ENCODE data around the gene TSPEAR. TPM values are rescaled to one million over a fixed set of nuclear protein-coding genes. Genes with fewer than 3 reads are reported as not detected.

Gene TSPEAR
- total and polyA plus RNA-seq, 8 donors, result 0.05 to 0.29 (median 0.12) TPM; not detected in 4

GRCh38 chr21:44448651-44449131 is 262.7 kb downstream of the TSPEAR start:
- H3K27ac ChIP-seq, result no peak overlapping the region
- intact Hi-C loops (cut with DNase I; ENCODE audit: low total_unique reads), result no loop called here
- peaks cover 0 to 22% (median 12%) of the 10 kb centered on the region in 3 donors for H3K27me3 ChIP-seq
- no peaks in the 10 kb centered on the region for H3K36me3 ChIP-seq
- no peak for DNase-seq
- WGBS, 5 donors, result 51 to 63% (median 60%) methylated on average over 3 to 13 of the region's 13 CpGs
- peaks cover 0 to 8% (median 6%) of the 10 kb centered on the region in 4 donors for H3K9me3 ChIP-seq
- H3K4me3 ChIP-seq, result no peak overlapping the region
- peaks cover 0 to 5% (median 0%) of the 10 kb centered on the region in 4 donors for H3K4me1 ChIP-seq
- no peak for TF ChIP-seq POLR2A (IDR thresholded peaks at IDR 0.05)
- no peak for TF ChIP-seq POLR2AphosphoS5 (IDR thresholded peaks at IDR 0.05)
- no peak for TF ChIP-seq EP300 (IDR thresholded peaks at IDR 0.05)
- TF ChIP-seq, protein P1, sequence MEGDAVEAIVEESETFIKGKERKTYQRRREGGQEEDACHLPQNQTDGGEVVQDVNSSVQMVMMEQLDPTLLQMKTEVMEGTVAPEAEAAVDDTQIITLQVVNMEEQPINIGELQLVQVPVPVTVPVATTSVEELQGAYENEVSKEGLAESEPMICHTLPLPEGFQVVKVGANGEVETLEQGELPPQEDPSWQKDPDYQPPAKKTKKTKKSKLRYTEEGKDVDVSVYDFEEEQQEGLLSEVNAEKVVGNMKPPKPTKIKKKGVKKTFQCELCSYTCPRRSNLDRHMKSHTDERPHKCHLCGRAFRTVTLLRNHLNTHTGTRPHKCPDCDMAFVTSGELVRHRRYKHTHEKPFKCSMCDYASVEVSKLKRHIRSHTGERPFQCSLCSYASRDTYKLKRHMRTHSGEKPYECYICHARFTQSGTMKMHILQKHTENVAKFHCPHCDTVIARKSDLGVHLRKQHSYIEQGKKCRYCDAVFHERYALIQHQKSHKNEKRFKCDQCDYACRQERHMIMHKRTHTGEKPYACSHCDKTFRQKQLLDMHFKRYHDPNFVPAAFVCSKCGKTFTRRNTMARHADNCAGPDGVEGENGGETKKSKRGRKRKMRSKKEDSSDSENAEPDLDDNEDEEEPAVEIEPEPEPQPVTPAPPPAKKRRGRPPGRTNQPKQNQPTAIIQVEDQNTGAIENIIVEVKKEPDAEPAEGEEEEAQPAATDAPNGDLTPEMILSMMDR (IDR thresholded peaks at IDR 0.05), result no peak

Small RNAs within 50 kb of the gene (small RNA-seq; reads per million reads assigned to genes)
- gene KRTAP12-6P, result 0 reads per million in 4 donors

Other genes starting within 250 kb of the TSPEAR start
- gene KRTAP10-1, start 171.4 kb downstream of the TSPEAR start, total RNA-seq, result not detected
- gene KRTAP10-1, start 171.4 kb downstream of the TSPEAR start, polyA plus RNA-seq, result not detected
- not detected for gene KRTAP10-2, start 160.1 kb downstream of the TSPEAR start, total RNA-seq
- gene KRTAP10-2, start 160.1 kb downstream of the TSPEAR start, polyA plus RNA-seq, result not detected
- not detected for gene KRTAP10-3, start 152.8 kb downstream of the TSPEAR start, total RNA-seq
- not detected for gene KRTAP10-3, start 152.8 kb downstream of the TSPEAR start, polyA plus RNA-seq
- not detected for gene KRTAP10-4, start 137.8 kb downstream of the TSPEAR start, total RNA-seq
- not detected for gene KRTAP10-4, start 137.8 kb downstream of the TSPEAR start, polyA plus RNA-seq
- gene KRTAP10-5, start 131.0 kb downstream of the TSPEAR start, total RNA-seq, result not detected
- gene KRTAP10-5, start 131.0 kb downstream of the TSPEAR start, polyA plus RNA-seq, result under 1 TPM in 1 of 3 donors, not detected in 2; 0.10 TPM
- not detected for gene KRTAP10-6, start 119.1 kb downstream of the TSPEAR start, total RNA-seq
- gene KRTAP10-6, start 119.1 kb downstream of the TSPEAR start, polyA plus RNA-seq, result not detected
- not detected for gene KRTAP10-7, start 111.0 kb downstream of the TSPEAR start, total RNA-seq
- not detected for gene KRTAP10-7, start 111.0 kb downstream of the TSPEAR start, polyA plus RNA-seq
- not detected for gene KRTAP10-8, start 99.5 kb downstream of the TSPEAR start, total RNA-seq
- gene KRTAP10-8, start 99.5 kb downstream of the TSPEAR start, polyA plus RNA-seq, result not detected
- gene KRTAP10-9, start 84.5 kb downstream of the TSPEAR start, total RNA-seq, result not detected
- gene KRTAP10-9, start 84.5 kb downstream of the TSPEAR start, polyA plus RNA-seq, result not detected
- not detected for gene KRTAP10-10, start 74.2 kb downstream of the TSPEAR start, total RNA-seq
- gene KRTAP10-10, start 74.2 kb downstream of the TSPEAR start, polyA plus RNA-seq, result not detected
- not detected for gene KRTAP10-11, start 65.2 kb downstream of the TSPEAR start, total RNA-seq
- gene KRTAP10-11, start 65.2 kb downstream of the TSPEAR start, polyA plus RNA-seq, result not detected
- gene KRTAP12-4, start 56.9 kb downstream of the TSPEAR start, total RNA-seq, result not detected
- not detected for gene KRTAP12-4, start 56.9 kb downstream of the TSPEAR start, polyA plus RNA-seq
- not detected for gene KRTAP12-3, start 53.6 kb downstream of the TSPEAR start, total RNA-seq
- gene KRTAP12-3, start 53.6 kb downstream of the TSPEAR start, polyA plus RNA-seq, result not detected
- not detected for gene KRTAP12-2, start 44.6 kb downstream of the TSPEAR start, total RNA-seq
- gene KRTAP12-2, start 44.6 kb downstream of the TSPEAR start, polyA plus RNA-seq, result not detected
- gene KRTAP12-1, start 29.4 kb downstream of the TSPEAR start, total RNA-seq, result 1 to 10 TPM in 1 of 5 donors, not detected in 4; 2.0 TPM
- gene KRTAP12-1, start 29.4 kb downstream of the TSPEAR start, polyA plus RNA-seq, result not detected
- not detected for gene KRTAP10-12, start 14.4 kb downstream of the TSPEAR start, total RNA-seq
- gene KRTAP10-12, start 14.4 kb downstream of the TSPEAR start, polyA plus RNA-seq, result not detected
- 100 to 1,000 TPM in 1 of 5 donors, 10 to 100 TPM in 4; 56.5 to 116 (median 78.2) TPM for gene UBE2G2, start 90.2 kb upstream of the TSPEAR start, total RNA-seq
- gene UBE2G2, start 90.2 kb upstream of the TSPEAR start, polyA plus RNA-seq, result 10 to 100 TPM; 30.6 to 33.7 (median 32.7) TPM
- 10 to 100 TPM; 29.5 to 80.1 (median 42.0) TPM for gene SUMO3, start 106.5 kb upstream of the TSPEAR start, total RNA-seq
- 10 to 100 TPM; 36.4 to 95.9 (median 78.1) TPM for gene SUMO3, start 106.5 kb upstream of the TSPEAR start, polyA plus RNA-seq
- gene PTTG1IP, start 162.1 kb upstream of the TSPEAR start, total RNA-seq, result 100 to 1,000 TPM in 4 of 5 donors, 10 to 100 TPM in 1; 85.7 to 253 (median 164) TPM
- gene PTTG1IP, start 162.1 kb upstream of the TSPEAR start, polyA plus RNA-seq, result 10 to 100 TPM; 61.3 to 96.3 (median 75.8) TPM
- gene ITGB2, start 209.3 kb upstream of the TSPEAR start, total RNA-seq, result 10 to 100 TPM in 3 of 5 donors, 1 to 10 TPM in 2; 3.5 to 72.2 (median 14.2) TPM
- 10 to 100 TPM in 2 of 3 donors, 1 to 10 TPM in 1; 6.7 to 25.3 (median 24.1) TPM for gene ITGB2, start 209.3 kb upstream of the TSPEAR start, polyA plus RNA-seq
- 10 to 100 TPM in 3 of 5 donors, 1 to 10 TPM in 2; 5.4 to 83.4 (median 13.4) TPM for gene SLX9, start 228.5 kb upstream of the TSPEAR start, total RNA-seq
- gene SLX9, start 228.5 kb upstream of the TSPEAR start, polyA plus RNA-seq, result 10 to 100 TPM; 19.9 to 37.0 (median 24.4) TPM